Measurements from ENCODE around the gene WBP1L.
"Not testable (repeated sequence)": the region's sequence is repeated elsewhere in the genome, so short reads cannot be mapped to it uniquely, and the experiment has no call there.

Gene WBP1L

DNA sequence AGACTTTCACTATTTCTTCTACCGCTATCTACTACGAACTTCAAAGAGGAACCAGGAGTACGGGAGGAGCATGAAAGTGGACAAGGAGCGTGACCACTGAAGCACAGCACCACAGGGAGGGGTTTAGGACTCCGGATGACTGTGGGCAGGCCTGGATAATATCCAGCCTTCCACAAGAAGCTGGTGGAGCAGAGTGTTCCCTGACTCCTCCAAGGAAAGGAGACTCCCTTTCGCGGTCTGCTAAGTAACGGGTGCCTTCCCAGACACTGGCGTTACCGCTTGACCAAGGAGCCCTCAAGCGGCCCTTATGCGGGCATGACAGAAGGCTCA lies 15.2 kb downstream of the WBP1L start:
- DNase-seq (ENCODE audit: low read depth in 2 of 2) = not testable (repeated sequence)

- DNase-seq (ENCODE audit: low read depth in 2 of 2) = no peak
These were observed 15.9 kb downstream of the WBP1L start for GRCh38 chr10:102759497-102760210.

- no peak for DNase-seq (ENCODE audit: low read depth in 2 of 2)
These were observed 18.2 kb downstream of the WBP1L start for GRCh38 chr10:102761981-102762380.

DNA sequence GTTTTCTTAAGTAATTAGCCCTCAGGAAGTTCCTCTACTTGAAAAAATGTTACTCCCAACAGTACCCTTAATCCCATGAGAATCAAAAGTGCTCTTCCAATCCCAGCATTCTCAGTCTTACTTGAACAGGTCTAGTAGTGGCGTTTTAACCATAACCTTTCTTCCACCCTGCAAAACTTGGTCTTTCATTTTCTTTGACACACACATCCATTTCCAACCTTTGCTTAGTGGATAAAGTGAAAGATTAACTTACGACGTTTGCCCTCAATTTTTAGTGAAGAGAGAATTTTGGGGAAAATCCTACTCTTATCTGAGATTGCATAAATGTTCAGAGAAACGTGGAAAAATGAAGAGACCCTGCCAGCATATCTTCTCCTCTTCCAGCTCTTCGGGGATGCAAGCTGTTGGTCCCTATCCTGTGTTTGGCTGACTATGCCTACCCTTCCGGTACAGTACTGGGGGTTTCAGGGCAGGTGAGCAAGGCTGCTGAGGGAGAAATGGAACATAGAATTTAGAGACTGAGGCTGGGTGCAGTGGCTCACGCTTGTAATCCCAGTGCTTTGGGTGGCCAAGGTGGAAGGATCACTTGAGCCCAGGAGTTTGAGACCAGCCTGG lies 18.8 kb downstream of the WBP1L start:
- no peak for DNase-seq (ENCODE audit: low read depth in 2 of 2)

DNA sequence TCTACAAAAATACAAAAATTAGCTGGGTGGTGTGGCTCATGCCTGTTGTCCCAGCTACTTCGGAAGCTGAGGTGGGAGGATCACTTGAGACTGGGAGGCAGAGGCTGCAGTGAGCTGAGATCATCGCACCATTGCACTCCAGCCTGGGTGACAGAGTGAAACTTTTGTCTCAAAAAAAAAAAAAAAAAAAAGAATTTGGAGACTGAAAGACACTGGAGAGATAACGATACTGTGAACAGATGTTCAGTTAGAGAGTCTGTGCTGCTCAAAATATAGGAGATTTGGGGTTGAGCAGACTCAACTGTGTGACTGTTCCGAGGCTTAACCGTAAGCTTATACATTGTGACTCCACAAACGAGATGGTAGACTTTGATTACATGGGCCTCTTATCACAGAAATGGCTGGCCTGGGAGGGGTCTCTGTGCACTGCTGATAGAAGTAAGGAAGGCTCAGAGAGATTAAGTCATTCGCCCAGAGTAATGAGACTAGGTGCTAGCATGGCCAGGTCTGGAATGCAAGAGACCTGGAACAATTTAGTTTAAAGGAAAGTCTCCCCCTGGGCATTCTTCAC lies 19.4 kb downstream of the WBP1L start:
- no peak for DNase-seq (ENCODE audit: low read depth in 2 of 2)

GRCh38 chr10:102764470-102765161 lies 20.9 kb downstream of the WBP1L start:
- DNase-seq (ENCODE audit: low read depth in 2 of 2) = no peak

DNA sequence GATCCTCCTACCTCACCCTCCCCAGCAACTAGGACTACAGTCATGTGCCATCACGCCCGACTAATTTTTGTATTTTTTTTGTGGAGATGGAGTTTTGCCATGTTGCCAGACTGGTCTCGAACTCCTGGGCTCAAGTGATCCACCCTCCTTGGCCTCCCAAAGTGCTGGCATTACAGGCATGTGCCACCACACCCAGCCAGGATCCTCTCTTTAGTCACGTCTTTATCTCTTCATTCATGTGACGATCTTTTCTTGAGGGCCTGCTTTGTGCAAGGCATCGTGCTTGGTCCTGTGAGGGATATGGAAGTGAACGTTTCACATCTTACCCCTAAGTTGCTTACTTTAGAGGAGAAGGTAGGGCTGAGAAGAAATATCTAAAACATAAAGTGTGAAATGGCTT lies 21.6 kb downstream of the WBP1L start:
- no peak for DNase-seq (ENCODE audit: low read depth in 2 of 2)

DNA sequence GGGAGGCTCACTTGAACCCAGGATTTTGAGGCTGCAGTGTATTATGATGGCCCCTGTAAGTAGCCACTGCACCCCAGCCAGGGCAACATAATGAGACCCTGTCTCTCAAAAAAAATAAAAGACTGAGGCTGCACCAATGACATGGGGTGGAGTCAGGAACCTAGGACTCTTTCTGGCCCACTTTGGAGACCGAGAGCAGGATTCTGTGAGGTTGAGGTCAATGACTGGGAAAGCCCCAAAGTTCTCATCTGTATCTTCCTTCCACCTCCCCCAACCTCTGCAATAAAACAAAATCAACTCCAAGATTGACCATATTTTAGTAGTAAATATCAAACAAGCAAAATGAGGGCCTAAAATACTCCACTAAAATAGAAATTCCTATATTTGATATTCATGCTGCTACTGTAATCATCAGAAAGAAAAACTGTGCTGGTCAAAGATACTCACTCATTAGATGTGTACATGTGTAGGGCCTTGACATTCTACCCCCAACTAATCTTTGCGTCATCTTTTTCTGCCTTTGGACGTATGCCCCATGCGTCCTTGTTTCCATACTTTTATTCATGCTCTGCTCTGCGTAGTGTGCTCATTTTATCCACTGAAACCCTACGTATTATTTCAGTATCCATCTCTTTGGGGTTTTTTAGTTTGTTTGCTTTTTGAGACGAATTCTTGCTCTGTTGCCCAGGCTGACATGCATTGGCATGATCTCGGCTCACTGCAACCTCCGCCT lies 23.8 kb downstream of the WBP1L start:
- DNase-seq (ENCODE audit: low read depth in 2 of 2) = no peak

DNA sequence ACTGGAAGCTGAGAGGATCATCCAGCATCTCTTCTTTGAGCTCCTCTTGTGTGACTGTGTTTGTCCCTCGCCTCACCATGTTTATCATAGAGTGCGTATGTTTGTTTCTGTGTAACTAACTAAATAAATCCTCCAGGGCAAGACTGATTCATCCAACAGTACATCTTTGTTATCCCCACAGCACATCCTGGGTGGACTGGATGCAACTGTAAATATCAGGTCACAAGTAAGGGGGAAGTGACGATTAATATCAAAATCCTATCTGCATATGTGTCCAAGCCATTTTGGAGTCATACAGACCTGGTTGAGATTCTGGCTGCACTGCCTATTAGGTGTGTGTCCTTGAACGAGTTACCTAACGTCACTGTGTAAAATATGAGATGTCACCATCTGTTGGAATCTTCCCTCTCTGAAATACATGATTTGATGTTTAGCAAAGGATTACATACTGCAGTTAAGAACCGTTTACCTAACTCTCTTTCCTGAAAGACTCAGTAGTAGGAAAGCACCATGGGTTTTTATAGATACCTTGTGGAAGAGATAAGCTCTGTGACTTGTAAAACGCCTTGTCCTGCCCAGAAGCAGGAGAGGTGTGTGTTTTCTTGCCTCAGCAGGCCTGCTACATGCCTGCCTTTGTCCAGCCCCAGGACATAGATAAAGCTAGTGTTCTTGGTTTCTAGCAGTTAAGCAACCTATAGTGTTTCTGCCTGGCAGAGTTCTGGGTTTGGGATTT lies 25.8 kb downstream of the WBP1L start:
- DNase-seq (ENCODE audit: low read depth in 2 of 2) = no peak

DNA sequence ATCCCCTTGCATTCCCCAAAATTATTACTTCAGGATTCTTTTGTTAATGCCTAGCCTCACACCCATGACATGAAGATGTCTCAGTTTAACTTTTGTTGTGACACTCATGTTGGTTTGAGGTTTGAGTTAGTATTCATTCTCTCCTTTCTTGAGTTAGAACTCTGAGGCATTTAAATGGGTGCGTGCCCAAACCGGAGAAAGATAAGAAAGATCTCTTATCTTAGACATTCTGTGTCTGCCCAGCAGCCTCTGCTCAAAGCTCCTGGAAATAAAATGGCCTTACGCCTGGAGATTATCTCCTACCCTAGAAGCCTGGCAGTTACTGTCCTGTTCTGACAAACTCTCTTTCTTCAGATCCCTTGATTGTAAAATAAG lies 26.3 kb downstream of the WBP1L start:
- no peak for DNase-seq (ENCODE audit: low read depth in 2 of 2)

- DNase-seq (ENCODE audit: low read depth in 2 of 2) = no peak
These were observed 27.0 kb downstream of the WBP1L start for GRCh38 chr10:102770792-102771191.

DNA sequence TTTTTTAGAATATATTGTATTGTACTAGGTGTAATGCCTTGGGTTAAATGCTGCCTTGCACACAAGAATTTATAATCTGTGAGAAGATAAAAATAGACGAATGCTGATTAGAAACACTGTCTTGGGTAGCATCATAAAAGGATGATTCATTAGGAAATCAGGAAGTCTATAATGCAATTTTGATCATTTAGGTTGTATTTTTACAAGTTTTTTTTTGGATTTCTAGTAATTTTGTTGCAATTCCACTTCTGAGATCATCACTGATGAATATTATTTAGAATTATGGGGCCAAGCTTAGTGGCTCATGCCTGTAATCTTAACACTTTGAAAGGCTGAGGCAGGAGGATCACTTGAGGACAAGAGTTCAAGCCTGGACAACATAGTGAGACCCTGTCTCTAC lies 29.6 kb downstream of the WBP1L start:
- DNase-seq (ENCODE audit: low read depth in 2 of 2) = no peak

- no peak for DNase-seq (ENCODE audit: low read depth in 2 of 2)
These were observed 30.2 kb downstream of the WBP1L start for GRCh38 chr10:102773986-102774385.

DNA sequence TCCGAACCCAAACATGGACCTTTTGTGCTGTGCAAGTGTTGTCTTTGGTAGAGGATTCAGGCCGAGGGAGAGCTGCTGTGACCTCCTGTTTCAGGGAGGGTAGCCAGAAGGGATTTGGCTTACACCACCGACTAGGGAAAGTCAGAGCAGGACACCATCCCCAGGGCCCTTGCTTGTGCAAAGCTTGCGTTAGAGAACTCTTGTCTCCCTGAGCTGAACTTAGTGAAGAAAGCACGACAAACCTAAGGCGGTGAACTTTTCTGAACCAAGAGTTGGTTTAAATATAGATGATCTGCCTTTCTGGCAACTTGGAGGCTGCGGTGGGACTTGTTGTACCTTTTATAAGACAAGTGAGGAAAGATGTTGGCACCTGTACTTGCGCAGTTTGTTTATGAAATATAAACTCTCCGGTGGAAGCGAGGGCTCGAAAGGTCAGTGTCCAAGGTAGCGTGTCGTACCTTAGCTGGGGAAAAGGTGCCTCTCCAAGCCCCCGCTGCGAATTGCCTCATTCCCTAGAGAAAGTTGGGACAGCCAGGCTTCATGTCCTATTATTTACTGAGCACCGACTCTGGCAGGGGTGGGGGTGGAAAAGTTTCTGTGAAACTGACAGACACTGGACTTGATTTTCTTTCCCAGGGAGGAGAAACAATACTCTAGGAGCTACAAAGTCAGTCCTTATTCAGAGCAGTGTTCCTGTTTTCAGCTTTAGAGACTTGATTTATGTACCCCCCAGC lies 31.6 kb downstream of the WBP1L start:
- DNase-seq (ENCODE audit: low read depth in 2 of 2) = no peak

DNA sequence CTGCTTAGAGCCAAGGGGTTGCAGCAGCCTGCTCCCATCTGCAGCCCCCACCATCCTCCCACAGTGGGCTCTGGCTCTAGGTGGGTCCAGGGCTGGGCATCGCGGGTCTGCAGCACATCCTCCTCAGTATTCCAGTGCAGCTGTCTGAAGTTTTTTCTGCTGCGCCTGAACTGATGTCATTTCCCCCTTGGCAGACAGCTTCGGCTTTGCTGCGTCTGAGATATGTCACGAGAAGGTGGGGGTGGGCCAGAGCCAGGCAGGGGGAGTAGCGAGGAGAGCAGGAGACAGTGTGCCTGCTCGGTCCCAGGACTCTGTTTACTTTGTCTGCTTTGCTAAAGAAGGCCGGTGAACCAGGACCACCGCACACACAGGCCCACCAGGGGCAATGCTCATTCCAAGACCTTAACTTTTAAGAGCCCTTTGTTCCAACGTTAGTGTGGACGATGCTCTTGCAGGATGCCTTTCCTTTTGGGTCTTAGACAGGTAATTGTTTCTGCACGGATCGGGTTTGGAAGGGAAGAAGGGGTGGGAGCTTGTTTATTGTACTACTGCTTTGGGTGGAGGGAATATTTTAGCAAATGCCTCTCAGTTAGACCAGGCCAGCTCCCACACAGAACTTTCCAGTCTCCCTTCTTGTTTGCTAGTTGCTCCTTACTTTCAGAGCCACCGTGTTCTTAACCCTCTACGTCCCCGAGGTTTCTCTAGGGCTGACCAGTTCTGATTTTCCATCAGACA lies 32.4 kb downstream of the WBP1L start:
- no peak for DNase-seq (ENCODE audit: low read depth in 2 of 2)

GRCh38 chr10:102776779-102777456 lies 33.2 kb downstream of the WBP1L start:
- no peak for DNase-seq (ENCODE audit: low read depth in 2 of 2)

- DNase-seq (ENCODE audit: low read depth in 2 of 2) = no peak
These were observed 34.1 kb downstream of the WBP1L start for GRCh38 chr10:102777711-102778453.

GRCh38 chr10:102778781-102779180 lies 35.0 kb downstream of the WBP1L start:
- DNase-seq (ENCODE audit: low read depth in 2 of 2) = no peak
